Measurements from ENCODE around the gene CD302. TPM values are rescaled to one million over a fixed set of nuclear protein-coding genes. Genes with fewer than 3 reads are reported as not detected.
A peak's percentile ranks its signal among the peaks of the same experiment; 100 is the strongest.

Gene CD302
- total and polyA plus RNA-seq, 2 of the 4 experiments (the other 2 are of a cell fraction) = 3.8 to 4.0 TPM

GRCh38 chr2:159758686-159759085 lies 39.3 kb downstream of the CD302 start:
- Histone ChIP-seq H3K14ac (replicated peaks; ENCODE audit: low read depth, low read length) (no peak overlapping the region), H4K20me1 (ENCODE audit: insufficient read depth, low read length) (peaks cover 51% of the 10 kb centered on the region), H3K9ac (ENCODE audit: low read depth, low read length) (no peak overlapping the region), H3K27me3 (ENCODE audit: control insufficient read depth, insufficient read depth, low read length) (no peaks in the 10 kb centered on the region), H2AK5ac (ENCODE audit: low read depth, low read length) (no peak overlapping the region), H3K79me1 (ENCODE audit: low read depth in 1 of 2, low read length in 2 of 2) (peaks cover 34 to 68% of the 10 kb centered on the region in 2 experiments), H3K23ac (ENCODE audit: low read depth, low read length) (no peak overlapping the region), H2BK15ac (ENCODE audit: low read depth, low read length) (no peak overlapping the region), H4K91ac (ENCODE audit: insufficient read depth, low read depth, low read length) (no peak overlapping the region), H3K27ac (ENCODE audit: insufficient read depth, low read length) (no peak overlapping the region), H3K36me3 (ENCODE audit: control insufficient read depth, insufficient read depth, low read length) (peaks cover 31% of the 10 kb centered on the region), H2BK120ac (ENCODE audit: low read depth, low read length) (no peak overlapping the region), H3K4me1 (ENCODE audit: control insufficient read depth, insufficient read depth, low read length) (peaks cover 3% of the 10 kb centered on the region), H3K4me3 (ENCODE audit: insufficient read depth, low read depth, low read length) (no peak overlapping the region), H2AK9ac (replicated peaks; ENCODE audit: low read depth, low read length, poor library complexity) (no peak overlapping the region), H4K5ac (ENCODE audit: low read depth, low read length) (no peak overlapping the region), H3K4me2 (ENCODE audit: low read depth, low read length) (no peak overlapping the region), H3K9me3 (ENCODE audit: control insufficient read depth, insufficient read depth, low read length) (no peaks in the 10 kb centered on the region), H2BK5ac (ENCODE audit: low read depth, low read length, poor library complexity, severe bottlenecking) (peak overlapping the region; percentile 23), H2AFZ (replicated peaks; ENCODE audit: low read length, poor library complexity) (no peak overlapping the region), H4K8ac (ENCODE audit: low read depth in 2 of 2, low read length in 2 of 2) (no peak overlapping the region), H3K4ac (ENCODE audit: low read depth, low read length) (no peak overlapping the region), H2BK20ac (ENCODE audit: low read depth, low read length) (no peak overlapping the region), H3K56ac (ENCODE audit: extremely low read depth, insufficient read depth, low read length) (no peak overlapping the region), H3K9me1 (ENCODE audit: insufficient read depth, low read length) (0 out of 2 replicates have a peak, but pooled peaks cover 3% of the 10 kb centered on the region), H3K18ac (ENCODE audit: low read depth, low read length) (no peak overlapping the region)
- in situ Hi-C loops (cut with MboI; ENCODE audit: low sequenced_read_pairs) (no loop called here), dilution Hi-C loops (cut with HindIII; ENCODE audit: low sequenced_read_pairs, unreplicated experiment) (no loop called here), intact Hi-C loops (cut with micrococcal nuclease) (loop anchor here (2.0 kb wide), 1 partner anchor 16 kb away; no protein-coding TSS in a partner anchor)
- POLR2A ChIA-PET (ENCODE audit: unreplicated experiment) = no interaction called here
- WGBS, 2 experiments (ENCODE audit: extremely low coverage in 2 of 2, insufficient read length in 1 of 2) = no CpG with 5 or more reads among the region's 1 CpG
- BruUV-seq (replicated peaks) = no TSS peak
- CTCF ChIA-PET = interaction anchor here (0.6 to 0.8 kb wide), 2 partner anchors 11 to 467 kb away, joined by 3 read pairs; no protein-coding TSS in a partner anchor
- DNase-seq = no peak
- no peak for TF ChIP-seq MAZ (IDR thresholded peaks at IDR 0.05; ENCODE audit: borderline replicate concordance, low read depth, low read length)
- no peak for TF ChIP-seq MXI1 (IDR thresholded peaks at IDR 0.05; ENCODE audit: borderline replicate concordance, low read depth, low read length)
- TF ChIP-seq SMC3 (IDR thresholded peaks at IDR 0.05; ENCODE audit: low read depth, low read length) = no peak
- no peak for TF ChIP-seq ELK1 (IDR thresholded peaks at IDR 0.05; ENCODE audit: borderline replicate concordance, low read depth, low read length)
- no peak for TF ChIP-seq CTCF (conservative IDR thresholded peaks at IDR 0.05; ENCODE audit: low read depth, low read length)
- ATAC-seq (ENCODE audit: low read depth) = no peak
